ENCODE measurements around the gene MAEL.
"Not testable (repeated sequence)": the region's sequence is repeated elsewhere in the genome, so short reads cannot be mapped to it uniquely, and the experiment has no call there.

Gene MAEL

GRCh38 chr1:167013108-167013929 lies 24.2 kb downstream of the MAEL start:
- Histone ChIP-seq H3K4me1 (ENCODE audit: control insufficient read depth, insufficient read depth, low read length, poor library complexity, severe bottlenecking) (no peaks in the 10 kb centered on the region), H3K36me3 (ENCODE audit: control insufficient read depth, insufficient read depth, low read length) (no peaks in the 10 kb centered on the region), H3K27ac (ENCODE audit: low read depth, low read length, severe bottlenecking) (no peak overlapping the region), H3K9me3 (ENCODE audit: control insufficient read depth, low read length) (no peaks in the 10 kb centered on the region), H3K4me3 (ENCODE audit: extremely low read depth, insufficient read depth, low read length, poor library complexity, severe bottlenecking) (no peak overlapping the region)
- 78 to 84% methylated on average over 5 to 7 of the region's 8 CpGs for WGBS, 2 experiments (ENCODE audit: insufficient coverage in 2 of 2)

- Histone ChIP-seq H3K9me3 (ENCODE audit: control insufficient read depth, low read length) (no peaks in the 10 kb centered on the region), H3K36me3 (ENCODE audit: control insufficient read depth, insufficient read depth, low read length) (no peaks in the 10 kb centered on the region), H3K27ac (ENCODE audit: low read depth, low read length, severe bottlenecking) (no peak overlapping the region), H3K4me3 (ENCODE audit: extremely low read depth, insufficient read depth, low read length, poor library complexity, severe bottlenecking) (no peak overlapping the region), H3K4me1 (ENCODE audit: control insufficient read depth, insufficient read depth, low read length, poor library complexity, severe bottlenecking) (no peaks in the 10 kb centered on the region)
- 93% methylated on average over 3 of the region's 6 CpGs; no CpG with 5 or more reads in 1 of the 2 experiments for WGBS, 2 experiments (ENCODE audit: insufficient coverage in 2 of 2)
Measured at GRCh38 chr1:167016100-167016750, 27.1 kb downstream of the MAEL start.

- H3K9me3 ChIP-seq (ENCODE audit: control insufficient read depth, low read length), result no peaks in the 10 kb centered on the region
- no peaks in the 10 kb centered on the region for H3K36me3 ChIP-seq (ENCODE audit: control insufficient read depth, insufficient read depth, low read length)
- no peak overlapping the region for H3K27ac ChIP-seq (ENCODE audit: low read depth, low read length, severe bottlenecking)
- H3K4me3 ChIP-seq (ENCODE audit: extremely low read depth, insufficient read depth, low read length, poor library complexity, severe bottlenecking), result no peak overlapping the region
- no CpG with 5 or more reads among the region's 1 CpG for WGBS, 2 experiments (ENCODE audit: insufficient coverage in 2 of 2)
- H3K4me1 ChIP-seq (ENCODE audit: control insufficient read depth, insufficient read depth, low read length, poor library complexity, severe bottlenecking), result no peaks in the 10 kb centered on the region
Measured at GRCh38 chr1:167022384-167022783, 33.3 kb downstream of the MAEL start.

- not testable (repeated sequence) for H3K4me3 ChIP-seq (ENCODE audit: extremely low read depth, insufficient read depth, low read length, poor library complexity, severe bottlenecking); H3K27ac ChIP-seq (ENCODE audit: low read depth, low read length, severe bottlenecking); H3K9me3 ChIP-seq (ENCODE audit: control insufficient read depth, low read length); H3K36me3 ChIP-seq (ENCODE audit: control insufficient read depth, insufficient read depth, low read length); H3K4me1 ChIP-seq (ENCODE audit: control insufficient read depth, insufficient read depth, low read length, poor library complexity, severe bottlenecking)
- WGBS, 2 experiments (ENCODE audit: insufficient coverage in 2 of 2), result 96 to 99% methylated on average over 14 to 27 of the region's 27 CpGs
Measured at GRCh38 chr1:167029553-167029952, 40.5 kb downstream of the MAEL start.

GRCh38 chr1:167033646-167034045 lies 44.6 kb downstream of the MAEL start:
- Histone ChIP-seq H3K4me1 (ENCODE audit: control insufficient read depth, insufficient read depth, low read length, poor library complexity, severe bottlenecking) (no peaks in the 10 kb centered on the region), H3K27ac (ENCODE audit: low read depth, low read length, severe bottlenecking) (no peak overlapping the region), H3K36me3 (ENCODE audit: control insufficient read depth, insufficient read depth, low read length) (no peaks in the 10 kb centered on the region), H3K4me3 (ENCODE audit: extremely low read depth, insufficient read depth, low read length, poor library complexity, severe bottlenecking) (no peak overlapping the region), H3K9me3 (ENCODE audit: control insufficient read depth, low read length) (peaks cover under 1% of the 10 kb centered on the region)
- 78% methylated on average over 1 of the region's 2 CpGs; no CpG with 5 or more reads in 1 of the 2 experiments for WGBS, 2 experiments (ENCODE audit: insufficient coverage in 2 of 2)

- Histone ChIP-seq H3K4me1 (ENCODE audit: control insufficient read depth, insufficient read depth, low read length, poor library complexity, severe bottlenecking) (no peaks in the 10 kb centered on the region), H3K36me3 (ENCODE audit: control insufficient read depth, insufficient read depth, low read length) (no peaks in the 10 kb centered on the region), H3K27ac (ENCODE audit: low read depth, low read length, severe bottlenecking) (no peak overlapping the region), H3K4me3 (ENCODE audit: extremely low read depth, insufficient read depth, low read length, poor library complexity, severe bottlenecking) (no peak overlapping the region), H3K9me3 (ENCODE audit: control insufficient read depth, low read length) (no peaks in the 10 kb centered on the region)
- 91 to 95% methylated on average over 17 to 19 of the region's 21 CpGs for WGBS, 2 experiments (ENCODE audit: insufficient coverage in 2 of 2)
Measured at GRCh38 chr1:167043752-167044488, 54.8 kb downstream of the MAEL start.

GRCh38 chr1:167051907-167052306 lies 62.8 kb downstream of the MAEL start:
- 94% methylated on average over 3 of the region's 5 CpGs; no CpG with 5 or more reads in 1 of the 2 experiments for WGBS, 2 experiments (ENCODE audit: insufficient coverage in 2 of 2)
- Histone ChIP-seq H3K9me3 (ENCODE audit: control insufficient read depth, low read length) (no peaks in the 10 kb centered on the region), H3K4me3 (ENCODE audit: extremely low read depth, insufficient read depth, low read length, poor library complexity, severe bottlenecking) (no peak overlapping the region), H3K4me1 (ENCODE audit: control insufficient read depth, insufficient read depth, low read length, poor library complexity, severe bottlenecking) (no peaks in the 10 kb centered on the region), H3K27ac (ENCODE audit: low read depth, low read length, severe bottlenecking) (no peak overlapping the region), H3K36me3 (ENCODE audit: control insufficient read depth, insufficient read depth, low read length) (no peaks in the 10 kb centered on the region)

GRCh38 chr1:167052389-167052788 lies 63.3 kb downstream of the MAEL start:
- no peak overlapping the region for H3K27ac ChIP-seq (ENCODE audit: low read depth, low read length, severe bottlenecking)
- H3K36me3 ChIP-seq (ENCODE audit: control insufficient read depth, insufficient read depth, low read length), result no peaks in the 10 kb centered on the region
- WGBS, 2 experiments (ENCODE audit: insufficient coverage in 2 of 2), result 79 to 92% methylated on average over 5 to 7 of the region's 8 CpGs
- no peaks in the 10 kb centered on the region for H3K9me3 ChIP-seq (ENCODE audit: control insufficient read depth, low read length)
- no peaks in the 10 kb centered on the region for H3K4me1 ChIP-seq (ENCODE audit: control insufficient read depth, insufficient read depth, low read length, poor library complexity, severe bottlenecking)
- H3K4me3 ChIP-seq (ENCODE audit: extremely low read depth, insufficient read depth, low read length, poor library complexity, severe bottlenecking), result no peak overlapping the region

- 80 to 82% methylated on average over 3 of the region's 3 CpGs for WGBS, 2 experiments (ENCODE audit: insufficient coverage in 2 of 2)
- H3K9me3 ChIP-seq (ENCODE audit: control insufficient read depth, low read length), result no peaks in the 10 kb centered on the region
- H3K4me3 ChIP-seq (ENCODE audit: extremely low read depth, insufficient read depth, low read length, poor library complexity, severe bottlenecking), result no peak overlapping the region
- peaks cover 9% of the 10 kb centered on the region for H3K4me1 ChIP-seq (ENCODE audit: control insufficient read depth, insufficient read depth, low read length, poor library complexity, severe bottlenecking)
- no peaks in the 10 kb centered on the region for H3K36me3 ChIP-seq (ENCODE audit: control insufficient read depth, insufficient read depth, low read length)
- no peak overlapping the region for H3K27ac ChIP-seq (ENCODE audit: low read depth, low read length, severe bottlenecking)
Measured at GRCh38 chr1:167054531-167054930, 65.5 kb downstream of the MAEL start.

GRCh38 chr1:167054946-167055630 lies 66.0 kb downstream of the MAEL start:
- WGBS, 2 experiments (ENCODE audit: insufficient coverage in 2 of 2), result 91 to 94% methylated on average over 13 of the region's 14 CpGs
- Histone ChIP-seq H3K36me3 (ENCODE audit: control insufficient read depth, insufficient read depth, low read length) (no peaks in the 10 kb centered on the region), H3K4me3 (ENCODE audit: extremely low read depth, insufficient read depth, low read length, poor library complexity, severe bottlenecking) (no peak overlapping the region), H3K27ac (ENCODE audit: low read depth, low read length, severe bottlenecking) (no peak overlapping the region), H3K4me1 (ENCODE audit: control insufficient read depth, insufficient read depth, low read length, poor library complexity, severe bottlenecking) (peaks cover 10% of the 10 kb centered on the region), H3K9me3 (ENCODE audit: control insufficient read depth, low read length) (no peaks in the 10 kb centered on the region)

Measured in mesodermal cell (in vitro differentiated cells).